GM21717 (cell line): ENCODE data around the gene MRPL9.

Experiments
- ATAC-seq: cut with Tn5 transposase; IDR thresholded peaks from one replicate; pipeline ENCODE4 v1.9.1; 2021; ENCODE audit warnings: mild to moderate bottlenecking, moderate library complexity; ENCODE audit not compliant: unreplicated experiment

MRPL9 gene

GRCh38 chr1:151762941-151763921 lies at the start of gene MRPL9:
Gene MRPL9 (minus strand): TSS chr1:151763496. CDS start chr1:151763479, 17 bp downstream.
- peak; percentile 90 for ATAC-seq

- no peak for ATAC-seq
These were observed 47.9 kb upstream of the MRPL9 start for GRCh38 chr1:151811181-151811580.

- no peak for ATAC-seq
These were observed 46.8 kb upstream of the MRPL9 start for GRCh38 chr1:151809985-151810556.

GRCh38 chr1:151809290-151809984 lies 46.1 kb upstream of the MRPL9 start:
- ATAC-seq, result no peak

- ATAC-seq, result no peak
These were observed 44.5 kb upstream of the MRPL9 start for GRCh38 chr1:151807766-151808165.

GRCh38 chr1:151807131-151807530 lies 43.8 kb upstream of the MRPL9 start:
- no peak for ATAC-seq

GRCh38 chr1:151806170-151806569 lies 42.9 kb upstream of the MRPL9 start:
- no peak for ATAC-seq

- no peak for ATAC-seq
These were observed 41.9 kb upstream of the MRPL9 start, which contains the start of gene LINGO4 for GRCh38 chr1:151805066-151805820. Gene LINGO4 (minus strand): TSS chr1:151805419. CDS start chr1:151802704, 2,715 bp downstream.

GRCh38 chr1:151803915-151804314 lies 40.6 kb upstream of the MRPL9 start:
- ATAC-seq, result no peak

- ATAC-seq, result no peak
These were observed 39.9 kb upstream of the MRPL9 start for GRCh38 chr1:151803164-151803563.

- no peak for ATAC-seq
These were observed 39.1 kb upstream of the MRPL9 start for GRCh38 chr1:151802372-151802771.

GRCh38 chr1:151801846-151802245 lies 38.5 kb upstream of the MRPL9 start:
- no peak for ATAC-seq

GRCh38 chr1:151801310-151801820 lies 38.1 kb upstream of the MRPL9 start:
- ATAC-seq, result no peak

- ATAC-seq, result no peak
These were observed 37.5 kb upstream of the MRPL9 start for GRCh38 chr1:151800830-151801229.

GRCh38 chr1:151799179-151800022 lies 36.1 kb upstream of the MRPL9 start:
- no peak for ATAC-seq

GRCh38 chr1:151798571-151798970 lies 35.3 kb upstream of the MRPL9 start:
- no peak for ATAC-seq

GRCh38 chr1:151790940-151791651 lies 27.8 kb upstream of the MRPL9 start:
- peak; percentile 7 for ATAC-seq

- peak; percentile 93 for ATAC-seq
These were observed 27.0 kb upstream of the MRPL9 start, which contains the start of gene TDRKH for GRCh38 chr1:151790071-151790939. Gene TDRKH (minus strand): TSS chr1:151790500. CDS start chr1:151783022, 7,478 bp downstream.
